ENCODE data around the gene SAMD4B. TPM values are rescaled to one million over a fixed set of nuclear protein-coding genes. Genes with fewer than 3 reads are reported as not detected.

Gene SAMD4B
- total RNA-seq, 2 experiments from 2014 or later: 65.0 to 66.9 TPM

DNA sequence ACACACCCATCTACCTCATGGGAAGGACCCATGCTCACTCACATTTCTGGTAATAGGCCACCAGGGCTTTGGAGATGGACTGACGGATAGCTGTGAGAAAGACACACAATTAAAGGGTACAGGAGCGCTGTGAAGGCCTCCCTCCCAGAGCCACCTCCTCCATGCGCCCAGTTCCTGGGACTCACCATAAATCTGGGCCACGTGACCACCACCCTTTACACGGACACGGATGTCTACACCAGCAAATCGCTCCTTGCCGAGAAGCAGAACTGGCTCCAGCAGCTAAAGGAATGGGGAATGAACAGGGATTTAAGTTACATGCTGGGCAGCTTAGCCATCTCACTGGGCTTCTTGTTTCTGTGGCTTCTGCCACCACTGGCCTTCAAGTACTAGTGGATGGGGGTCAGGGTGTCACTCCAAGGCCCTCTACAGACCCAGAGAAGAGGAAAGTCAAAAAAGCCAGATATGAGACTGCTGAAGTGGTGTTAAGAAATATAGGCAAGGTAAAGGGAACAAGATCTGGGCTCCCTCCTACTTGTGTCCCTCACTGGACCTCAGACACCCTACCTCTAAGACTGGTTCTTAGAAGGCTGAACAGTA, 91.4 kb downstream of the SAMD4B start:
- Mint-ChIP-seq H3K9me3 (no peaks in the 10 kb centered on the region), H3K36me3 (ENCODE audit: low read depth) (peaks cover 53% of the 10 kb centered on the region), H3K27me3 (no peaks in the 10 kb centered on the region), H3K27ac (peak overlapping the region; percentile 93), H3K4me1 (ENCODE audit: low read depth) (peaks cover 50% of the 10 kb centered on the region), H3K4me3 (peak overlapping the region; percentile 99)
- no peak overlapping the region for H3K27ac ChIP-seq (ENCODE audit: low read depth in 1 of 2, low read length in 2 of 2)
- TF ChIP-seq, protein P1, sequence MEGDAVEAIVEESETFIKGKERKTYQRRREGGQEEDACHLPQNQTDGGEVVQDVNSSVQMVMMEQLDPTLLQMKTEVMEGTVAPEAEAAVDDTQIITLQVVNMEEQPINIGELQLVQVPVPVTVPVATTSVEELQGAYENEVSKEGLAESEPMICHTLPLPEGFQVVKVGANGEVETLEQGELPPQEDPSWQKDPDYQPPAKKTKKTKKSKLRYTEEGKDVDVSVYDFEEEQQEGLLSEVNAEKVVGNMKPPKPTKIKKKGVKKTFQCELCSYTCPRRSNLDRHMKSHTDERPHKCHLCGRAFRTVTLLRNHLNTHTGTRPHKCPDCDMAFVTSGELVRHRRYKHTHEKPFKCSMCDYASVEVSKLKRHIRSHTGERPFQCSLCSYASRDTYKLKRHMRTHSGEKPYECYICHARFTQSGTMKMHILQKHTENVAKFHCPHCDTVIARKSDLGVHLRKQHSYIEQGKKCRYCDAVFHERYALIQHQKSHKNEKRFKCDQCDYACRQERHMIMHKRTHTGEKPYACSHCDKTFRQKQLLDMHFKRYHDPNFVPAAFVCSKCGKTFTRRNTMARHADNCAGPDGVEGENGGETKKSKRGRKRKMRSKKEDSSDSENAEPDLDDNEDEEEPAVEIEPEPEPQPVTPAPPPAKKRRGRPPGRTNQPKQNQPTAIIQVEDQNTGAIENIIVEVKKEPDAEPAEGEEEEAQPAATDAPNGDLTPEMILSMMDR (IDR thresholded peaks at IDR 0.05): no peak
- CTCF ChIA-PET: no interaction called here
- intact Hi-C loops (cut with DNase I, micrococcal nuclease): no loop called here
- DNase-seq: peak in 1 of 14 experiments; percentile 35
- H3K36me3 ChIP-seq (ENCODE audit: insufficient read depth, low read length): peaks cover 33% of the 10 kb centered on the region
- no peak for ATAC-seq (ENCODE audit: poor library complexity)
- H3K4me1 ChIP-seq (ENCODE audit: insufficient read depth, low read length): peaks cover 57% of the 10 kb centered on the region
- H3K27me3 ChIP-seq (ENCODE audit: control insufficient read depth in 1 of 2, insufficient read depth in 2 of 2, low read length in 2 of 2): no peaks in the 10 kb centered on the region
- no peaks in the 10 kb centered on the region for H3K9me3 ChIP-seq (ENCODE audit: control insufficient read depth in 1 of 2, insufficient read depth in 1 of 2, low read length in 2 of 2)
- H3K4me3 ChIP-seq (ENCODE audit: low read length): no peak overlapping the region
- POLR2A ChIA-PET: interaction anchor here (0.8 to 5.9 kb wide), 5 partner anchors 12 to 91 kb away, joined by 3 to 163 read pairs (median 3); partner anchors contain the start of genes MED29, PAF1, SAMD4B and SUPT5H

DNA sequence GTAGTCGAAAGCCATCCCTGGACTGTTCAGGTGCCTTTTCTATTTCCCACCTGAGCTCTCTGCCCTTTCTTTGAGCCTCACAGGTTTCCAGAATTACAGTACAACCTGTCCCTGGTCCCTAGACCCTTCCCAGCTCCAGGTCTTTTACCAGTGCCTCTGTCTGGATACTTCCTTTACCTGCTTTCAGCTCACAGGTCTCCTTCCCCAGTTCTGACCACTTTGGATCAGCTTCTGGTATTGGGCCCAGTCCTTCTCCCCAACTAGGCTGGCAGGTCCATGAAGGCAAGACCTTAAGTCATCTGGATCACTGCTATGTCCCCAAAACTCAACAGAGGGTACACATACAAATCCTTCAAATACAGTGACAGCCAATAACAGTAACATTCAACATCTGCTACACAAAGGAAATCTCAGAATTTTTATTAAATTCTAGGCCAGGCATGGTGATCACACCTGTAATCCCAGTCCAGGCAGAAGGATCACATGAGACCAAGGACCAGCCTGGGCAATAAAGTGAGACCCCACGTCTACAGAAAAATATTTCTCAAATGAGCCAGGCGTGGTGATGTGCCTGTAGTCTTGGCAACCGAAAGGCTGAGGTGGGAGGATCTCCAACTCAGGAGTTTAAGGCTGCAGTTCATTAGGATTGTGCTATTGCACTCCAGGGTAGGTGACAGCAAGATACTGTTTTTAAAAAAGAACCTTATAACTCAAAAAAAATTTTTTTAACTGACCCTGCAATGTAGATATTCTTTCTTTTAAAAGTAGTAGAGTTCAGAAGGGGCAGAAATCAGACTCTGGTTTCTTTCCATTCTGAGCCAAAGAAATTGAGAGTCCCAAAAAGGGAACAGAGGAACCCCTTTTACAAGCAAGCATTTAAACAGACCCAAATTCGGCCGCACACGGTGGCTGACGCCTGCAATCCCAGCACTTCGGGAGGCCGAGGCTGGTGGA, 92.2 kb downstream of the SAMD4B start:
- H3K36me3 Mint-ChIP-seq (ENCODE audit: low read depth): peaks cover 53% of the 10 kb centered on the region
- peaks cover 57% of the 10 kb centered on the region for H3K4me1 ChIP-seq (ENCODE audit: insufficient read depth, low read length)
- no peaks in the 10 kb centered on the region for H3K27me3 ChIP-seq (ENCODE audit: control insufficient read depth in 1 of 2, insufficient read depth in 2 of 2, low read length in 2 of 2)
- POLR2A ChIA-PET: interaction anchor here (0.7 to 5.9 kb wide), 21 partner anchors 8 to 851 kb away, joined by 3 to 163 read pairs (median 14); partner anchors contain the start of genes AKT2, EID2B, GMFG and MED29
- intact Hi-C loops (cut with DNase I, micrococcal nuclease): loop anchor here in 1 of 2 experiments (1.0 to 5.0 kb wide), 4 partner anchors 22 to 398 kb away; partner anchors contain the start of genes DYRK1B, MED29, PAF1 and PLEKHG2
- peaks cover 50% of the 10 kb centered on the region for H3K4me1 Mint-ChIP-seq (ENCODE audit: low read depth)
- DNase-seq (peak in 1 of 14 experiments; percentile 34), ATAC-seq (ENCODE audit: poor library complexity) (no peak)
- TF ChIP-seq, protein P1 (IDR thresholded peaks at IDR 0.05): no peak
- peaks cover 33% of the 10 kb centered on the region for H3K36me3 ChIP-seq (ENCODE audit: insufficient read depth, low read length)
- peak overlapping the region; percentile 96 for H3K4me3 ChIP-seq (ENCODE audit: low read length)
- peak overlapping the region; percentile 99 for H3K4me3 Mint-ChIP-seq
- no peaks in the 10 kb centered on the region for H3K27me3 Mint-ChIP-seq
- H3K27ac Mint-ChIP-seq: peak overlapping the region; percentile 93
- H3K27ac ChIP-seq (ENCODE audit: low read depth in 1 of 2, low read length in 2 of 2): peak overlapping the region; percentile 79 to 88
- CTCF ChIA-PET: interaction anchor here (1.5 to 1.9 kb wide), 5 partner anchors 22 to 68 kb away, joined by 4 to 14 read pairs (median 7); partner anchors contain the start of genes MED29, PAF1 and PLEKHG2
- no peaks in the 10 kb centered on the region for H3K9me3 Mint-ChIP-seq
- H3K9me3 ChIP-seq (ENCODE audit: control insufficient read depth in 1 of 2, insufficient read depth in 1 of 2, low read length in 2 of 2): no peaks in the 10 kb centered on the region

Small RNA genes within 50 kb of the gene (microRNA-seq; reads per million reads assigned to microRNA genes)
- not detected for gene MIR4530 (ENCODE audit: borderline microRNAs expressed, borderline replicate concordance)

Other genes starting within 250 kb of the SAMD4B start
- gene PAK4, start 216.6 kb upstream of the SAMD4B start, total RNA-seq: 1 to 10 TPM; 2.7 to 6.3 TPM
- gene NCCRP1, start 145.5 kb upstream of the SAMD4B start, total RNA-seq: not detected
- gene SYCN, start 138.2 kb upstream of the SAMD4B start, total RNA-seq: not detected
- gene IFNL3, start 97.4 kb upstream of the SAMD4B start, total RNA-seq: not detected
- gene IFNL4, start 93.6 kb upstream of the SAMD4B start, total RNA-seq: not detected
- not detected for gene IFNL2, start 74.0 kb upstream of the SAMD4B start, total RNA-seq
- not detected for gene IFNL1, start 46.0 kb upstream of the SAMD4B start, total RNA-seq
- gene LRFN1, start 21.6 kb upstream of the SAMD4B start, total RNA-seq: 1 to 10 TPM; 2.3 to 2.6 TPM
- 100 to 1,000 TPM; 352 to 367 TPM for gene GMFG, start 6.4 kb upstream of the SAMD4B start, total RNA-seq
- gene PAF1, start 48.7 kb downstream of the SAMD4B start, total RNA-seq: 100 to 1,000 TPM in 1 of 2 experiments, 10 to 100 TPM in 1; 99.6 to 101 TPM
- gene MED29, start 49.0 kb downstream of the SAMD4B start, total RNA-seq: 10 to 100 TPM; 45.0 to 46.1 TPM
- 1,000 to 10,000 TPM; 1,278 to 1,362 TPM for gene ZFP36, start 64.4 kb downstream of the SAMD4B start, total RNA-seq
- 10 to 100 TPM; 80.6 to 81.4 TPM for gene PLEKHG2, start 70.2 kb downstream of the SAMD4B start, total RNA-seq
- 1,000 to 10,000 TPM; 4,625 to 4,839 TPM for gene RPS16, start 93.5 kb downstream of the SAMD4B start, total RNA-seq
- gene SUPT5H, start 103.2 kb downstream of the SAMD4B start, total RNA-seq: 100 to 1,000 TPM; 322 to 333 TPM
- 10 to 100 TPM; 38.3 to 43.4 TPM for gene TIMM50, start 138.4 kb downstream of the SAMD4B start, total RNA-seq
- gene DLL3, start 156.5 kb downstream of the SAMD4B start, total RNA-seq: not detected
- gene SELENOV, start 172.7 kb downstream of the SAMD4B start, total RNA-seq: not detected
- gene EID2B, start 190.4 kb downstream of the SAMD4B start, total RNA-seq: 1 to 10 TPM; 5.0 to 5.1 TPM
- gene EID2, start 197.7 kb downstream of the SAMD4B start, total RNA-seq: 10 to 100 TPM; 17.2 to 18.1 TPM